Testis (tissue), 2 donors: ENCODE results near the gene GAA.

Experiments used
- POLR2A ChIP-seq: fragments of 450-650 bp; IDR thresholded peaks from one replicate; pipeline ENCODE4 v1.6.1; 2017; ENCODE audit warnings: antibody characterized with exemption, mild to moderate bottlenecking, moderate library complexity
- TF ChIP-seq, protein P1 (sequence below), 3 experiments: fragments of 450-650 bp in 2 of 3; fragments of 200-600 bp in 1 of 3; sonication (generic) in 1 of 3; IDR thresholded peaks; one replicate each; pipeline ENCODE4 v1.5.1; 2016 to 2019; ENCODE audit warnings: antibody characterized with exemption in 3 of 3, mild to moderate bottlenecking in 2 of 3, moderate library complexity in 1 of 3

DNA sequence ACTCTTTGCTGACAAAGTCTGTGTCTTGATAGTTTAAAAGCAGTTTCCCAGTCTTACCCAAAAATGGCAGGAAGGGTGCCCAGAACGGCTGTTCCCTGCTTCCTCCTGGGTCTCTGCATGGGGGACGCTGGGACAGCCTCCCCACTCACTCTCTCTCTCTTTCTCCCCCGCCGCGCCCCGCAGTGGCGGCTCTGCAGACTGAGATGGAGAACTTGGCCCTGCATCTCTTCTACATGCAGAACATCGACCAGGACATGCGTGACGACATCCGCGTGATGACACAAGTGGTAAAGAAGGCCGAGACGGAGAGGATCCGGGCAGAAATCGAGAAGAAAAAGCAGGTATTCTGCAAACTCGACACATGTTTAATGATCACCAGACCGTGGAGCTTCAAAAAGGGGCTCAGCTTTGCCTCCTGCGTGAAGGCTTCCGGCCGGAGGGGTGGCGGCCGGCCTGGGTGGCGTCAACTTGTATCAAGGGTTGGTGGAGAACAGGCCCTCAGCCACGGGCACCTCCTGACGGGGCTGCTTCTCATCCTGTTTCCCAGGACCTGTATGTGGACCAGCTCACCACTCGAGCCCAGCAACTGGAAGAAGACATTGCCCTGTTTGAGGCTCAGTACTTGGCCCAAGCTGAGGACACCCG, 42.9 kb upstream of the GAA start:
- TF ChIP-seq, protein P1, sequence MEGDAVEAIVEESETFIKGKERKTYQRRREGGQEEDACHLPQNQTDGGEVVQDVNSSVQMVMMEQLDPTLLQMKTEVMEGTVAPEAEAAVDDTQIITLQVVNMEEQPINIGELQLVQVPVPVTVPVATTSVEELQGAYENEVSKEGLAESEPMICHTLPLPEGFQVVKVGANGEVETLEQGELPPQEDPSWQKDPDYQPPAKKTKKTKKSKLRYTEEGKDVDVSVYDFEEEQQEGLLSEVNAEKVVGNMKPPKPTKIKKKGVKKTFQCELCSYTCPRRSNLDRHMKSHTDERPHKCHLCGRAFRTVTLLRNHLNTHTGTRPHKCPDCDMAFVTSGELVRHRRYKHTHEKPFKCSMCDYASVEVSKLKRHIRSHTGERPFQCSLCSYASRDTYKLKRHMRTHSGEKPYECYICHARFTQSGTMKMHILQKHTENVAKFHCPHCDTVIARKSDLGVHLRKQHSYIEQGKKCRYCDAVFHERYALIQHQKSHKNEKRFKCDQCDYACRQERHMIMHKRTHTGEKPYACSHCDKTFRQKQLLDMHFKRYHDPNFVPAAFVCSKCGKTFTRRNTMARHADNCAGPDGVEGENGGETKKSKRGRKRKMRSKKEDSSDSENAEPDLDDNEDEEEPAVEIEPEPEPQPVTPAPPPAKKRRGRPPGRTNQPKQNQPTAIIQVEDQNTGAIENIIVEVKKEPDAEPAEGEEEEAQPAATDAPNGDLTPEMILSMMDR (IDR thresholded peaks at IDR 0.05): no peak
- TF ChIP-seq POLR2A: no peak
